ENCODE results near the gene RPL23. TPM values are rescaled to one million over a fixed set of nuclear protein-coding genes. Genes with fewer than 3 reads are reported as not detected.

Gene RPL23
- total RNA-seq, 1 experiment from 2014 or later = 1,110 TPM

- H3F3A ChIP-seq (ENCODE audit: low read length, unreplicated experiment) = no peaks in the 10 kb centered on the region
- H4K20me1 ChIP-seq (ENCODE audit: low read length) = no peaks in the 10 kb centered on the region
- POLR2A ChIA-PET (ENCODE audit: unreplicated experiment) = no interaction called here
Measured at GRCh38 chr17:38892620-38893019, 39.1 kb upstream of the RPL23 start.

GRCh38 chr17:38892083-38892482, 38.6 kb upstream of the RPL23 start:
- H2AFZ ChIP-seq (ENCODE audit: low read length) = no peak overlapping the region

More at GRCh38 chr17:38892620-38893019, 39.1 kb upstream of the RPL23 start:
- CTCF ChIA-PET = no interaction called here
- Histone ChIP-seq H3K4me2 (ENCODE audit: low read length) (no peak overlapping the region), H3K9me3 (ENCODE audit: low read length) (no peaks in the 10 kb centered on the region), H2AFZ (ENCODE audit: low read length) (no peak overlapping the region), H3K4me3 (ENCODE audit: low read length) (no peak overlapping the region), H3K27me3 (ENCODE audit: low read length) (no peaks in the 10 kb centered on the region), H3K9ac (ENCODE audit: low read length) (no peak overlapping the region), H3K4me1 (ENCODE audit: insufficient read depth, low read length) (peaks cover 7% of the 10 kb centered on the region; the same call in 1 of the 2 replicates), H3K27ac (ENCODE audit: low read length) (no peak overlapping the region), H3K36me3 (ENCODE audit: low read depth, low read length) (no peaks in the 10 kb centered on the region; the same call in 1 of the 2 replicates), H3K9me2 (replicated peaks; ENCODE audit: low read length) (no peaks in the 10 kb centered on the region), H3K79me2 (ENCODE audit: low read length) (peaks cover 2% of the 10 kb centered on the region; the same call in 1 of the 2 replicates)
- BruUV-seq (replicated peaks) = no TSS peak
- TF ChIP-seq EZH2phosphoT487 (IDR thresholded peaks at IDR 0.05; ENCODE audit: borderline replicate concordance, low read length) (no peak), CTCF (conservative IDR thresholded peaks at IDR 0.05; ENCODE audit: low read depth, low read length) (no peak), EZH2 (IDR thresholded peaks at IDR 0.05; ENCODE audit: low read length, unreplicated experiment) (no peak)
- DNase-seq = no peak
- intact Hi-C loops (cut with micrococcal nuclease) = no loop called here
- no peak for ATAC-seq

More at GRCh38 chr17:38892083-38892482, 38.6 kb upstream of the RPL23 start:
- H3K79me2 ChIP-seq (ENCODE audit: low read length) = peaks cover 7% of the 10 kb centered on the region
- BruUV-seq (replicated peaks) = TSS peak; percentile 16
- 0 out of 2 replicates have a peak, but pooled peaks cover 2% of the 10 kb centered on the region for H3K4me1 ChIP-seq (ENCODE audit: insufficient read depth, low read length)
- ATAC-seq = no peak
- no peaks in the 10 kb centered on the region for H3K9me3 ChIP-seq (ENCODE audit: low read length)
- no peaks in the 10 kb centered on the region; the same call in 1 of the 2 replicates for H3K36me3 ChIP-seq (ENCODE audit: low read depth, low read length)
- H3K9me2 ChIP-seq (replicated peaks; ENCODE audit: low read length) = no peaks in the 10 kb centered on the region
- H3K9ac ChIP-seq (ENCODE audit: low read length) = no peak overlapping the region
- no peak overlapping the region for H3K27ac ChIP-seq (ENCODE audit: low read length)
- CTCF ChIA-PET = no interaction called here
- TF ChIP-seq EZH2 (IDR thresholded peaks at IDR 0.05; ENCODE audit: low read length, unreplicated experiment) = no peak
- no peak for TF ChIP-seq CTCF (conservative IDR thresholded peaks at IDR 0.05; ENCODE audit: low read depth, low read length)
- TF ChIP-seq EZH2phosphoT487 (IDR thresholded peaks at IDR 0.05; ENCODE audit: borderline replicate concordance, low read length) = no peak
- POLR2A ChIA-PET (ENCODE audit: unreplicated experiment) = no interaction called here
- intact Hi-C loops (cut with micrococcal nuclease) = no loop called here
- H3K4me2 ChIP-seq (ENCODE audit: low read length) = no peak overlapping the region
- H3K27me3 ChIP-seq (ENCODE audit: low read length) = no peaks in the 10 kb centered on the region
- no peak overlapping the region for H3K4me3 ChIP-seq (ENCODE audit: low read length)
- H3F3A ChIP-seq (ENCODE audit: low read length, unreplicated experiment) = no peaks in the 10 kb centered on the region
- DNase-seq = no peak
- H4K20me1 ChIP-seq (ENCODE audit: low read length) = no peaks in the 10 kb centered on the region

All from PC-3 (cell line).